GM19023 (cell line): Measurements from ENCODE around the gene RERE.

Experiments
- ATAC-seq: cut with Tn5 transposase; IDR thresholded peaks from one replicate; pipeline ENCODE4 v1.9.1; 2021; ENCODE audit warnings: mild to moderate bottlenecking, moderate library complexity; ENCODE audit not compliant: unreplicated experiment

The RERE gene

GRCh38 chr1:8495928-8496401, 321.5 kb downstream of the RERE start:
- no peak for ATAC-seq

DNA sequence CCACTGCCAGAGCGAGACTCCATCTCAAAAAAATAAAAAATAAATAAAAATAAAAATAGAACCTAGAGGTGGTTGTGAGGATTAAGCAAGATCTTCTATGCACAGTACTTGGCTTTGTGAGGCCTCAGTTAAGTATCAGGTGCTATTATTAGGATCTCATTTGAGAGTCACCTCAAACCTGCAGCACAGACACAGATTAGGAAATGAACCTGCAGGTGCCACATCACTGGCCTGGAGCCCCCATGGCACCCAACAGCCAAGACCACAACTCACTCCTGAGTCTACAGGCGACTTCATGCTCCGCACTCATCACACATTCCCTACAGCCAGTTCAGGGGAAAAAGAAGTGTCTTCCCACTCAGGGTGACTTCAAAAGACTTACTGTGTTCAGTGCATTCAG, 322.8 kb downstream of the RERE start:
- no peak for ATAC-seq

GRCh38 chr1:8493916-8494540, 323.4 kb downstream of the RERE start:
- no peak for ATAC-seq

DNA sequence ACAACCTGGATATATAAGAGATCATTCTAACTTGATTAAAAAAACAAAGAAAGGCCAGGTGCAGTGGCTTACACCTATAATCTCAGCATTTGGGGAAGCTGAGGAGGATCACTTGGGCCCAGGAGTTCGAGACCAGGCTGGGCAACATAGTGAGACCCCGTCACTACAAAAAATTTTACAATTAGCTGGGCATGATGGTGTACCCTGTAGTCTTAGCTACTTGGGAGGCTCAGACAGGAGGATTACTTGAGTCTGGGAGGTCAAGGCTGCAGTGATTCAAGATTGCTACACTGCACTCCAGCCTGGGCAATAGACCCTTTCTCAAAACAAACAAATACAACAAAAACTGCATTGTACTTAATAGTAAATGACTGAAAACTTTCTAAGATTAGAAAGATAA, 330.2 kb downstream of the RERE start:
- no peak for ATAC-seq

- no peak for ATAC-seq
These were observed 331.4 kb downstream of the RERE start for GRCh38 chr1:8486047-8486446.

DNA sequence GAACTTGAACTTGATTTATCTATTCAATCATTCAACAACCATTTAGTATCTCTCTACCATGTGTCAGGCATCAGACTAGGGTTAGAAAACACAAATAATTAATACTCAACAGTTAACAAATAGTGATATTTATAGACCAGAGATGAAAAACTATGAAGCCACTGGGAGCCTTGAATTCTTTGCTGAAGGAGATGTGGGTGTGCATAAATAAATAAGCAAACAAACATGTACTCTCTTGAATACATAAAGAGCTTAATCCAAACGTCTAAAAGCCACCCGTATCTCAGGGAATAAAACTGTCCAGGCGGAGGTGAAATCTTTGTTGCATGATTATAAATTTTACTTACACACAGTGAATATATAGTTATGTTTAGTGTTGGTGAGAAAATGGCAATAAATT, 333.9 kb downstream of the RERE start:
- no peak for ATAC-seq

GRCh38 chr1:8482979-8483381, 334.5 kb downstream of the RERE start:
- no peak for ATAC-seq

DNA sequence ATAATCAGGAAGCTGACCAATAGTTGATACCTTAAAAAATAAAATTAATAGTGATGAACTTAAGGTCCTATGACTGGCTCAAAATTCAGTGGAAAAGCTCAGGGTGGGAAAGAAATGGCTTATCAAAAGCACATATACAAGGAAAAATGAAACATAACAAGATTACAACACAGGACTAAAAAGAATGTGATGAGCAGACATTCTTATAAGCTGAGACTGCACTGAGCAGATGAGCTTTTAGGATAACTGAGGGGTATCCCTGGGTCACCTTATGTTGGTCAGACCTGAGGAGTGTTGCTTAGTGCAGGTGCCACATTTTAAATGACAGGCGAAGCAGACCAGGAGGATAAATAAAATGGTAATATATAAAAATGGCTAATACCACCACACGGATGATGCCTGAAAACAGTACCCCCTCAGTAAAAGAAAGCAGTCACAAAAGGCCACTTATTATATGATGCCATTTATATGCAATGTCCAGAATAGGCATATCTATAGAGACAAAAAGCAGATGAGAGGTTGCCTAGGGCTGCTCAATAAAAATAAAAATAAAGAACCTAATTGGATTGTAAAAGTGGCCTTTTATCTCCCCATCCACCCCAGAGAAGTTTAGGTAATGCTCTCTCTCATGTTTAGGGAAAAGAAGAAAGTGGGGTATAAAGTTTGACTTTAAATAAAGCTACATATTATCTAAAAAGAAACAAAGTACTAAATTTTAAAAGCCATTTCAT, 335.6 kb downstream of the RERE start:
- ATAC-seq = no peak

DNA sequence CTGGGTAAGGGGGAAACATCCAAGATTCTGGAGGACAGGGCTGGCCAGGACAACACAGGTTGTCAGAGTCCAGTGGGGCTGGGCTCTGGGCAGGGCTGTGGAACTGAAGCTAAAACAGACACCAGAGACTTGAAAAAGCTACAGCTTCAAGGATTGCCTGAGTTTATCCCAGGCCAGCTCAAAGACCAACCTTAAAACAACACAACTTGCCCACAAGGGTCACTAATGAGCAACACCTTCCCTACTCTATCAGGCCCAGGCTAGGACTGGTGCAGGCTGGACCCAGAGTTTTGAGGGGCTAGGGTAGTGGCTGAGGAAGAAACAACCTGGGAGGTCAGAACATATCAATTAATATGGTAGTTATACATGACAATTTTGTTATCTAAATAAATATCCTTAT, 338.9 kb downstream of the RERE start:
- no peak for ATAC-seq

GRCh38 chr1:8477983-8478362, 339.5 kb downstream of the RERE start:
- no peak for ATAC-seq

GRCh38 chr1:8477166-8477982, 340.1 kb downstream of the RERE start:
- ATAC-seq = peak; percentile 83

- ATAC-seq = no peak
These were observed 341.4 kb downstream of the RERE start for GRCh38 chr1:8476006-8476405.

GRCh38 chr1:8474369-8474768, 343.1 kb downstream of the RERE start:
- no peak for ATAC-seq

GRCh38 chr1:8473891-8474300, 343.5 kb downstream of the RERE start:
- ATAC-seq = no peak

GRCh38 chr1:8473121-8473875, 344.1 kb downstream of the RERE start:
- ATAC-seq = no peak

DNA sequence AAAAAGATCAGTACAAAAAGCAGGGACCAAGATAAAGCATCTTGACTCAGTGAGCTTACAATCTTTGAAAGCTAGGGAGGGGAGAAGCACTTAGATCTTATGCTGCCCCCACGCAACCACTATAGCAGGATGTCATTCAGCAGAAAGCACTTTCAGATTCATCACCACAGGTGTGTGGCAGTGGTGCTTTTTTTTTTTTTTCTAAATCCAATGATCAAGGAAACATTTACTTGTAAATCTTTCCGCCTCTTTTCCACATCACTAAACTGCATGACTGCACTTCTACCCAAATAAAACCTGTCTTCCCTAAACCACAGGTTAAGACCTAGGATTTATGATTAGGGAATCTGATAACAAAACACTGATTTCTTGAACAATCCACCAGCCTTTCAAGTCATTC, 344.8 kb downstream of the RERE start:
- no peak for ATAC-seq

DNA sequence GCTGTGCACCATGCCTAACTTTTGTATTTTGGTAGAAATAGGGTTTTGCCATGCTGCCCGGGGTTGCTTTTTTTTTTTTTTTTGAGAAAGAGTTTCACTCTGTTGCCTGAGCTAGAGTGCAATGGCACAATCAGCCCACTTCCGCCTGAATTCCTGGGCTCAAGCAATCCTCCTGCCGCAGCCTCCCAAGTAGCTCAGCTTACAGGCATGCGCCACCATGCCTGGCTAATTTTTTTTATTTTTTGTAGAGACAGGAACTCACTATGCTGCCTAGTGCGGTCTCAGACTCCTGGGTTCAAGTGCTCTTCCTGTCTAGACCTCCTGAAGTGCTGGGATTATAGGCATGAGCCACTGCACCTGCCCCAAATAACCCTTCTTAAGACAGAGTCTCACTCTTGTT, 346.0 kb downstream of the RERE start:
- ATAC-seq = no peak

- no peak for ATAC-seq
These were observed 348.7 kb downstream of the RERE start for GRCh38 chr1:8468751-8469150.

DNA sequence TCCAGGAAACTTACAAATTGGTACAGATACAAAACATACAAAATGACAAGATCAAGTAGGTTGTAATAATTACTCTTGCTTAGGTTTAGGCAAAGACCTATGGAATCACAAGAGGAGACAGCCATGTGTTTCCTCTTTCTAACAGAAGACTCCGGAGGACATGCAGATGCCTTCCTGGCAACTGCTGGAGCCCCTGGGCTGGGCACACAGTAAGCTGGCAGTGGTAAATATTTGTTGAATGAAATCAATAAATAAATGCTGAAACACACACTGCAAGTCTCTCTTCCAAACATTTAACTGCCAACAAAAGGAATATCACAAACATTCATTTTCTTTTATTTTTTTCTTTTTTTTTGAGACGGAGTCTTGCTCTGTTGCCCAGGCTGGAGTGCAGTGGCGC, 350.1 kb downstream of the RERE start:
- no peak for ATAC-seq

DNA sequence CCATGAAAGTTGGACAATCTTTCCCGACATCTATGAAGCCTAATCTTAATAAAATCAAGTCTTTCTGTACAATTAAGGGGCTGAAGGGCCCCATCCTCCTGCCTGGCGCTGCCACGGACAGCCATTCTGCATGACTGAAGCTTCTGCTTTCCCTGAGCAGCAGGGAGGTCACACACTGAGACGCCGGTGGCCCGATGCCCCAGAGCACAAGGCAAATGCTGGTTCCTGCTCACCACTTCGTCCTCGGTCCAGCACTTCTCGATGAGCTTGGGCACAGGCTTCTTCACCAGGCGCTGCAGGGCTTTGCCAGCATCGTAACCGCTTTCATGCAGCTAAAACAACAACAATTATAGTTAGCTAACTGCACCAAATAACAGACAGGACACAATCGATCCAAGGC, 351.7 kb downstream of the RERE start:
- ATAC-seq = no peak

GRCh38 chr1:8465013-8465412, 352.4 kb downstream of the RERE start:
- no peak for ATAC-seq
